GM23338 (cell line): ENCODE measurements around the gene TTYH3. TPM values are rescaled to one million over a fixed set of nuclear protein-coding genes. Genes with fewer than 3 reads are reported as not detected.

Experiments used
- ATAC-seq: fragments of 200-7000 bp; cut with Tn5 transposase; 3 replicates; pipeline ENCODE4 v1.9.1; 2020
- DNase-seq: peaks from one replicate; pipeline ENCODE4 v3.0.0-alpha.2; 2015; ENCODE audit warnings: low spot score
- H2AFZ ChIP-seq: fragments of 200-600 bp; sonication (generic); 2 replicates; pipeline ENCODE4 v1.8.0; 2016; ENCODE audit warnings: antibody characterized with exemption, mild to moderate bottlenecking, moderate library complexity
- H3F3A ChIP-seq: fragments of 200-600 bp; sonication (generic); replicated peaks from 2 replicates; pipeline ENCODE4 v1.8.0; 2017; ENCODE audit warnings: antibody characterized with exemption, mixed run types, low read depth
- H3K27ac ChIP-seq: fragments of 200-600 bp; sonication (generic); 2 replicates; pipeline ENCODE4 v1.6.1; 2016; ENCODE audit warnings: low read depth
- H3K27me3 ChIP-seq: fragments of 200-600 bp; sonication (generic); 2 replicates; pipeline ENCODE4 v1.8.0; 2016; ENCODE audit warnings: mild to moderate bottlenecking, mixed run types, moderate library complexity; ENCODE audit not compliant: insufficient read depth
- H3K36me3 ChIP-seq: fragments of 200-600 bp; sonication (generic); 2 replicates; pipeline ENCODE4 v1.8.0; 2016; ENCODE audit warnings: mild to moderate bottlenecking; ENCODE audit not compliant: insufficient read depth
- H3K4me1 ChIP-seq: fragments of 200-600 bp; sonication (generic); 2 replicates; pipeline ENCODE4 v1.8.0; 2016; ENCODE audit warnings: mild to moderate bottlenecking, moderate library complexity; ENCODE audit not compliant: insufficient read depth
- H3K4me2 ChIP-seq: fragments of 200-600 bp; sonication (generic); 2 replicates; pipeline ENCODE4 v1.7.1; 2017; ENCODE audit warnings: mixed run types
- H3K4me3 ChIP-seq: fragments of 200-600 bp; sonication (generic); 2 replicates; pipeline ENCODE4 v1.6.1; 2016; ENCODE audit warnings: mixed run types
- H3K79me2 ChIP-seq: fragments of 200-600 bp; sonication (generic); replicated peaks from 2 replicates; pipeline ENCODE4 v1.8.0; 2017; ENCODE audit warnings: mild to moderate bottlenecking; ENCODE audit not compliant: insufficient read depth
- H3K9me2 ChIP-seq: fragments of 200-600 bp; sonication (generic); 2 replicates; pipeline ENCODE4 v1.8.0; 2017; ENCODE audit not compliant: insufficient read depth
- H4K20me1 ChIP-seq: fragments of 200-600 bp; sonication (generic); replicated peaks from 2 replicates; pipeline ENCODE4 v1.8.0; 2017; ENCODE audit warnings: mild to moderate bottlenecking; ENCODE audit not compliant: insufficient read depth
- H3K27ac Mint-ChIP-seq: 2 replicates; pipeline ENCODE4 v1.8.0; 2020; ENCODE audit warnings: inconsistent platforms, mild to moderate bottlenecking, moderate library complexity, mixed read lengths
- H3K27me3 Mint-ChIP-seq: 3 replicates; pipeline ENCODE4 v1.8.0; 2022; ENCODE audit warnings: low read depth, mild to moderate bottlenecking, moderate library complexity, mixed read lengths, inconsistent platforms; ENCODE audit not compliant: insufficient read depth, poor library complexity
- H3K36me3 Mint-ChIP-seq: 3 replicates; pipeline ENCODE4 v1.8.0; 2021; ENCODE audit warnings: low read depth, mild to moderate bottlenecking, inconsistent platforms, moderate library complexity, mixed read lengths
- H3K4me1 Mint-ChIP-seq: 3 replicates; pipeline ENCODE4 v1.8.0; 2020; ENCODE audit warnings: mild to moderate bottlenecking, inconsistent platforms, mixed read lengths
- H3K4me3 Mint-ChIP-seq: 3 replicates; pipeline ENCODE4 v1.8.0; 2021; ENCODE audit warnings: moderate library complexity, mild to moderate bottlenecking, inconsistent platforms, mixed read lengths
- H3K9me3 Mint-ChIP-seq: 3 replicates; pipeline ENCODE4 v1.8.0; 2020; ENCODE audit warnings: moderate library complexity, mild to moderate bottlenecking, inconsistent platforms, mixed read lengths
- CREB1 ChIP-seq: fragments of 250-450 bp; sonication (Bioruptor Pico); IDR thresholded peaks from 2 replicates; pipeline ENCODE4 v1.5.0; 2020; ENCODE audit warnings: low read depth, mild to moderate bottlenecking, moderate library complexity
- CTCF ChIP-seq, 2 experiments: fragments of 200-600 bp in 1 of 2; sonication (generic) in 1 of 2; conservative IDR thresholded peaks; 2 replicates each; pipeline versions ENCODE4 v1.5.1 to v1.6.1; 2016 to 2017; ENCODE audit warnings: antibody characterized with exemption in 2 of 2, low read depth in 2 of 2, mild to moderate bottlenecking in 2 of 2, moderate library complexity in 1 of 2
- ETS1 ChIP-seq: IDR thresholded peaks from 2 replicates; pipeline ENCODE4 v1.6.1; 2016; ENCODE audit warnings: antibody characterized with exemption
- EZH2 ChIP-seq: fragments of 200-600 bp; sonication (generic); IDR thresholded peaks from one replicate; pipeline ENCODE4 v1.8.0; 2017; ENCODE audit warnings: antibody characterized with exemption, mild to moderate bottlenecking, low read depth; ENCODE audit not compliant: unreplicated experiment
- EZH2phosphoT487 ChIP-seq: fragments of 200-600 bp; sonication (generic); IDR thresholded peaks from one replicate; pipeline ENCODE4 v1.8.1; 2018; ENCODE audit warnings: antibody characterized with exemption; ENCODE audit not compliant: unreplicated experiment
- JUNB ChIP-seq: IDR thresholded peaks from one replicate; pipeline ENCODE4 v1.6.1; 2016; ENCODE audit warnings: antibody characterized with exemption; ENCODE audit not compliant: unreplicated experiment
- NANOG ChIP-seq: IDR thresholded peaks from 2 replicates; pipeline ENCODE4 v1.6.1; 2016; ENCODE audit warnings: antibody characterized with exemption, borderline replicate concordance
- POLR2AphosphoS5 ChIP-seq: IDR thresholded peaks from 2 replicates; pipeline ENCODE4 v1.6.1; 2016; ENCODE audit warnings: antibody characterized with exemption, low read depth
- REST ChIP-seq: IDR thresholded peaks from one replicate; pipeline ENCODE4 v1.6.1; 2018; ENCODE audit warnings: antibody characterized with exemption; ENCODE audit not compliant: unreplicated experiment
- STAT1 ChIP-seq: IDR thresholded peaks from one replicate; pipeline ENCODE4 v1.6.1; 2016; ENCODE audit warnings: antibody characterized with exemption; ENCODE audit not compliant: unreplicated experiment
- ZNF114 ChIP-seq: fragments of 250-450 bp; sonication (Bioruptor Pico); IDR thresholded peaks from 2 replicates; pipeline ENCODE4 v1.5.0; 2020; ENCODE audit warnings: mild to moderate bottlenecking, moderate library complexity
- ZNF331 ChIP-seq: fragments of 250-450 bp; sonication (Bioruptor Pico); IDR thresholded peaks from 2 replicates; pipeline ENCODE4 v1.5.0; 2020; ENCODE audit warnings: low read depth, mild to moderate bottlenecking, moderate library complexity
- ZNF462 ChIP-seq: fragments of 250-450 bp; sonication (Bioruptor Pico); IDR thresholded peaks from 2 replicates; pipeline ENCODE4 v1.5.0; 2020; ENCODE audit warnings: mild to moderate bottlenecking, moderate library complexity
- polyA plus RNA-seq: library from polyadenylated mRNA; unstranded; fragments of >200 nt; fragmentation: Nextera tagmentation; extraction: Ambion mirVana; gene quantifications from 2 replicates; pipeline ENCODE4 v1.2.1, GENCODE V29; 2016
- total RNA-seq: library from RNA; depleted of rRNA; stranded (reverse); fragments of >200 nt; shearing (Covaris generic); gene quantifications from 2 replicates; pipeline ENCODE4 v1.2.3, GENCODE V29; 2014

The TTYH3 gene
- total and polyA plus RNA-seq, 2 experiments from 2014 or later: 59.6 to 126 TPM

GRCh38 chr7:2586326-2587020, 45.3 kb upstream of the TTYH3 start:
- H3K27me3 ChIP-seq: no peaks in the 10 kb centered on the region
- no peak overlapping the region for H3K4me2 ChIP-seq
- no peak for ATAC-seq
- H3K36me3 ChIP-seq: no peaks in the 10 kb centered on the region
- no peak overlapping the region for H3K27ac ChIP-seq
- no peak overlapping the region for H3K4me3 ChIP-seq
- DNase-seq: no peak
- H3F3A ChIP-seq: no peaks in the 10 kb centered on the region
- no peaks in the 10 kb centered on the region for H3K9me3 Mint-ChIP-seq
- no peak overlapping the region for H3K27ac Mint-ChIP-seq
- TF ChIP-seq EZH2phosphoT487 (no peak), POLR2AphosphoS5 (no peak), CREB1 (no peak), ETS1 (no peak), JUNB (no peak), CTCF (conservative IDR thresholded peaks at IDR 0.05; ENCODE audit: low read depth in 2 of 2) (no peak), ZNF114 (CRISPR knock-in tag) (no peak), STAT1 (no peak), EZH2 (no peak), ZNF331 (CRISPR knock-in tag) (no peak), ZNF462 (no peak), REST (no peak), NANOG (no peak)
- peaks cover 17% of the 10 kb centered on the region for H3K4me1 Mint-ChIP-seq
- H3K27me3 Mint-ChIP-seq: peaks cover 8% of the 10 kb centered on the region
- H3K79me2 ChIP-seq: no peaks in the 10 kb centered on the region
- H3K9me2 ChIP-seq: no peaks in the 10 kb centered on the region
- no peaks in the 10 kb centered on the region for H3K36me3 Mint-ChIP-seq
- H4K20me1 ChIP-seq: no peaks in the 10 kb centered on the region
- H3K4me3 Mint-ChIP-seq: no peak overlapping the region
- H3K4me1 ChIP-seq: no peaks in the 10 kb centered on the region
- H2AFZ ChIP-seq: no peak overlapping the region
